Urinary bladder (tissue), 4 donors: ENCODE results near the gene MS4A4A. TPM values are rescaled to one million over a fixed set of nuclear protein-coding genes. Genes with fewer than 3 reads are reported as not detected.
"Not testable (repeated sequence)": the region's sequence is repeated elsewhere in the genome, so short reads cannot be mapped to it uniquely, and the experiment has no call there.

Experiments
- DNase-seq: peaks from one replicate; pipeline ENCODE4 v3.0.0-alpha.2; 2015; ENCODE audit errors: extremely low spot score
- H3K27ac ChIP-seq: one replicate; pipeline ENCODE4 v1.5.1; 2013; ENCODE audit warnings: low read depth, mild to moderate bottlenecking, moderate library complexity
- H3K36me3 ChIP-seq: one replicate; pipeline ENCODE4 v1.6.1; 2013; ENCODE audit warnings: mild to moderate bottlenecking, moderate library complexity; ENCODE audit not compliant: insufficient read depth
- H3K4me1 ChIP-seq: one replicate; pipeline ENCODE4 v1.6.1; 2013; ENCODE audit warnings: mild to moderate bottlenecking, moderate library complexity; ENCODE audit not compliant: insufficient read depth
- H3K4me3 ChIP-seq: one replicate; pipeline ENCODE4 v1.5.1; 2013; ENCODE audit warnings: low read depth, low read length
- WGBS: extraction: QIAGEN DNeasy Blood & Tissue Kit; methylation state at CpG from one replicate; pipeline ENCODE4 v1.1.7; 2013; 5-methylcytosine and 5-hydroxymethylcytosine counted together
- polyA plus RNA-seq: library from polyadenylated mRNA; stranded (reverse); fragments of 200-250 nt; gene quantifications from one replicate; pipeline ENCODE4 v1.2.3, GENCODE V29; 2013
- total RNA-seq: library from RNA; depleted of rRNA; stranded (reverse); fragments of >200 nt; gene quantifications from one replicate; pipeline ENCODE4 v1.2.3, GENCODE V29; 2014
- donor health status: healthy with polysubstance abuse.
- donor health status: healthy.

The MS4A4A gene
- total and polyA plus RNA-seq, 2 donors: 31.9 to 41.0 TPM

DNA sequence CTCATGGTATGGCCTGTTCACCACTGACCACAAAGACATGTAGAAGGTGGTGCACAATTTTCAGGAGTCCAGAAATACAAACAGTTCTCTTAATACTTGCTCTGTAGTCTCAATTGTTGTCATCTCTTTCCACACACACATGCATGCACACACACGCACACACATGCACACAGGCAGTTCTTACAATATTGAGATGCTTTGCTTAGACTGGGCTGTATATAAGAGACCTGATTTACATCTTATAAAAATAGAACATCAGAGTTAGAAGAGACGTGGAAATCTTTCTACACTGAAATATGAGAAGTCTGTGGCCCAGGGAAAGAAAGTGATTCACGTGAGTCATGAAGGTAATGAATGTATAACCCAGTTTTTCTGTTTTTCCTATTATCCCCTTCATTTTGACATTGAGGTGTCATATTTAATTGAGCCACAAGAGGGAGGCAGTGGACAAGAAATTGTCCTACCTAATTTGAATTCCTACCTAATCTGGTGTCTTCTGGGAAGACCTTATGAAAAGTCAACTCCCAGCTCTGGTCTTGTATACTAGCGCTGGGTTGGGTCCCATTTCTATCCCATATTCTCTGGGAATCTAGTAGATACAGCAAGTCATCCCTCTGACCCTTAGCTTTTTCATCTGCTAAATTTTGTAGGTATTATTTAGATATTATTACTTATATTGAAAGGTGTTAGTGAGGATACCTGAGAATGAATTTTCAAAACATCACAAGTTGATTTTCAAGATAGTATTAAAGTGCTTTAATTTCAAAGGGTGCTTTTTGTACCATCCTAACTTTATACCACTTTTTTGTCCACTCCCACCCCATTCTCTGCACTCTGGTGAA lies 14.9 kb upstream of the MS4A4A start:
- Histone ChIP-seq H3K4me1 (no peaks in the 10 kb centered on the region), H3K36me3 (no peaks in the 10 kb centered on the region), H3K4me3 (no peak overlapping the region), H3K27ac (no peak overlapping the region)
- WGBS: 25% methylated on average over 4 of the region's 4 CpGs
- DNase-seq: no peak

DNA sequence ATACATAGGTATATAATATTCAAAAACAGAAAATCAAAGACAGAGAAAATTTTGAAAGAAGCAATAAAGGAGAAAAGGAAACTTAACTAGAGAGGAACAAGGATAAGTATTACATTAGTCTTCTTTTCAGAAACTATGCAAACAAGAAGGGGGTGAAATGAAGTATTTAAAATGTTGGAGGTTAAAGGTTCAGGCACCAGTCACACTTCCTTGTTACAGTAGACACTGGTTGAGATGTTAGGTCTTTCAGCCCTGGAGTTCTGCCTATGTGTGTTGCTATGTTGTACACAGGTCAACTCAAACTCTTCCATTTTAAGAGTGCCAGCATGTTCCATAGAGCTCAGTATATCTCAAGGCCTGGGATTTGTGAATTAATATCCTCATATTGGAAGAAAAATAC lies 6.0 kb upstream of the MS4A4A start:
- Histone ChIP-seq H3K4me1 (no peaks in the 10 kb centered on the region), H3K4me3 (no peak overlapping the region), H3K27ac (no peak overlapping the region), H3K36me3 (no peaks in the 10 kb centered on the region)
- no peak for DNase-seq

DNA sequence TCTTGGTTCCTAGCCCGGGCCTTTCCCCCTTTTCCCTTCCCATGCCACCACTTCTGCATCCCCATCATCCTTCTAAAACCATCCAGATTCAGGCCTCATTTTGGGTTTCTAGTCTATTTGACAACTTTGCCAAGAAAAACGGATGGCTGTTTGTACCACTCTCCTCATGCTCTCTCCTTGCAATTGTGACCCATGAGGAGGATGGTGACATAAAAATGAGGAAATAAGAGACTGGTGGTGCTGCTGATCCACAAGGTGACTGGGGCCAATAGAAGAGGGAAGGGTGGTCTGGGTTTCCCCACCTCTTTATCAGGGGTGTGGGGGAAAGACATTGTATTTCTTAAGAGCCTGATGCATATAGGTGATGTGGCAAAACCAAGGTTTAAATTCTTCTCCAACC lies 1.0 kb downstream of the MS4A4A start:
- H3K4me3 ChIP-seq: no peak overlapping the region
- no peak for DNase-seq
- no peaks in the 10 kb centered on the region for H3K4me1 ChIP-seq
- H3K27ac ChIP-seq: no peak overlapping the region
- WGBS: 53% methylated on average over 2 of the region's 2 CpGs
- no peaks in the 10 kb centered on the region for H3K36me3 ChIP-seq

DNA sequence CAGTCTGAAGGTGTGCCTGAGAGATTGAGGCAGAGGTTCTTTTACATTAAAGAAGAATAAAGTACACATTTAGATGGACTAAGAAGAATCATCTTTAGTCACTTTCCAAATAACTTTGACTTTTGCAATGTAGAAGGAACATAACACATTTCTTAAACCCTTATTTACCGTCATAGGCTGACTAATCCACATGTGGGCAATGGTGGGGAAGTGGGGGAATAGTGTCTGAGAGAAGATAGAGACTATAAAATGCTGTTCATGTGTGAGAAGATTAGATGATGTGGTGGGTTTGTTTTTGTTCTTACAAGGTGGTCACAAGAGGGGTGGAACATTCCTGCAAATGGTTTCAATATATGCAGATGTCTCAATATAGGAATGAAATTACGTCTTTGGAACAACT lies 1.8 kb downstream of the MS4A4A start:
- no peak overlapping the region for H3K27ac ChIP-seq
- no peak overlapping the region for H3K4me3 ChIP-seq
- WGBS: 71% methylated on average over 2 of the region's 2 CpGs
- no peaks in the 10 kb centered on the region for H3K36me3 ChIP-seq
- DNase-seq: no peak
- no peaks in the 10 kb centered on the region for H3K4me1 ChIP-seq

DNA sequence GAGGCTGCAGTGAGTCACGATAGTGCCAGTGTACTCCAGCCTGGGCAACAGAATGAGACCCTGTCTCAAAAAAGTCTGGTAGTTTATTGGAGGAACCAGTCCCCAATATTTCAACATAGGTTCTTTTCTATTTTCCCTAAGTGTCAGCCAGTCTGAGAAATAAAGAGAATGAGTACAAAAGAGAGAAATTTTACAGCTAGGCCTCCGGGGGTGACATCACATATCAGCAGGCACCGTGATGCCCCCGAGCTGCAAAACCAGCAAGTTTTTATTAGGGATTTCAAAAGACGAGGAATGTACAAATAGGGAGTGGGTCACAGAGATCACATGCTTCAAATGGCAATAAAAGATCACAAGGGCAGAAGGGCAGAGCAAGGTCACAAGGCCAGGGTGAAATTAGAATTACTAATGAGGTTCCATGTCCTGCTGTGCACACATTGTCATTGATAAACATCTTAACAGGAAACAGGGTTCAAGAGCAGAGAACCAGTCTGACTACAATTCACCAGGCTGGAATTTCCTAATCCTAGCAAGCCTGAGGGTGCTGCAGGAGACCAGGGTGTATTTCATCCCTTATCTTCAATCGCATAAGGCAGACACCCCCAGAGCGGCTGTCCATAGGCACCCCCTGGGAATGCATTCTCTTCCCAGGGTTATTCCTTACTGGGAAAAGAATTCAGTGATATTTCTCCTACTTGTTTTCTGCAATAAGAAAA lies 5.1 kb downstream of the MS4A4A start:
- not testable (repeated sequence) for H3K27ac ChIP-seq, H3K4me1 ChIP-seq, DNase-seq, H3K4me3 ChIP-seq, H3K36me3 ChIP-seq
- 29% methylated on average over 7 of the region's 7 CpGs for WGBS

GRCh38 chr11:60288531-60288930 lies 8.1 kb downstream of the MS4A4A start:
- DNase-seq: no peak
- 96% methylated on average over 1 of the region's 1 CpG for WGBS
- no peak overlapping the region for H3K4me3 ChIP-seq

DNA sequence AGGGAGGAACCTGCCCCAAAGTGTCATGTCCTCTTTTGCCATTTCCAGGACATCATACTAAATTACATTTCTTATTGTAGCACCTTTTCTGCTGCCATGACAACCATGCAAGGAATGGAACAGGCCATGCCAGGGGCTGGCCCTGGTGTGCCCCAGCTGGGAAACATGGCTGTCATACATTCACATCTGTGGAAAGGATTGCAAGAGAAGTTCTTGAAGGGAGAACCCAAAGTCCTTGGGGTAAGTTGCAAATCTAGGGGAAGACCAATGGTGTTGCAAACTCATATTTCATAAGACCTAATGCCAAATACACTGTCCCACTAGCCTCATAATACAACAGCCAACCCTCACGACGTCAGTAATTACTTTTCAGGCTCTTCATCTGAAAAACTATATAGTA lies 11.7 kb downstream of the MS4A4A start:
- whole genome bisulfite sequencing: 83% methylated on average over 2 of the region's 2 CpGs
- H3K4me3 ChIP-seq: no peak overlapping the region
- no peaks in the 10 kb centered on the region for H3K36me3 ChIP-seq
- DNase-seq: no peak
- H3K4me1 ChIP-seq: no peaks in the 10 kb centered on the region
- H3K27ac ChIP-seq: no peak overlapping the region

More at GRCh38 chr11:60288531-60288930, 8.1 kb downstream of the MS4A4A start:
- Histone ChIP-seq H3K36me3 (no peaks in the 10 kb centered on the region), H3K4me1 (no peaks in the 10 kb centered on the region), H3K27ac (no peak overlapping the region)

DNA sequence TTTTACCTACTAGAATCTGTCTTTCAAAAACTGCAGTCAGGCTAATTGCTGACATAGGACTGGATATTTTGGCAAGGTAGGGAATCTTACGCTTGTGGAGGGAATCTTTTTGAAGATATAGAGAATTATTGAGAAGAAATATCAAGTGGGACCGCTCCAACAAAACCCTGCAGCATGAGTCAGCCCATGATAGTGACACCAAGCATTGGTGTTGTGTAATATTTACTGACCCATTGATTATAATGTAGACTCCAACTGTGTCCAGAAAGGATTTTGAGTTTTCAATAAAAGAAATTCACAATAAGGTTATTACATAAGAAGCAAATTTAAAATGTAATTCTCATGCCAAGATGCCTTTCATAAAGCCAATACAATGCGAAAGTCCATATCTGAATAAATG lies 20.7 kb downstream of the MS4A4A start:
- DNase-seq: no peak
- Histone ChIP-seq H3K36me3 (no peaks in the 10 kb centered on the region), H3K4me1 (no peaks in the 10 kb centered on the region), H3K4me3 (no peak overlapping the region), H3K27ac (no peak overlapping the region)
- WGBS: 76% methylated on average over 3 of the region's 3 CpGs

GRCh38 chr11:60301884-60302283 lies 21.4 kb downstream of the MS4A4A start:
- H3K4me3 ChIP-seq, DNase-seq, H3K4me1 ChIP-seq, H3K36me3 ChIP-seq, H3K27ac ChIP-seq: not testable (repeated sequence)
- 86% methylated on average over 6 of the region's 6 CpGs for WGBS

DNA sequence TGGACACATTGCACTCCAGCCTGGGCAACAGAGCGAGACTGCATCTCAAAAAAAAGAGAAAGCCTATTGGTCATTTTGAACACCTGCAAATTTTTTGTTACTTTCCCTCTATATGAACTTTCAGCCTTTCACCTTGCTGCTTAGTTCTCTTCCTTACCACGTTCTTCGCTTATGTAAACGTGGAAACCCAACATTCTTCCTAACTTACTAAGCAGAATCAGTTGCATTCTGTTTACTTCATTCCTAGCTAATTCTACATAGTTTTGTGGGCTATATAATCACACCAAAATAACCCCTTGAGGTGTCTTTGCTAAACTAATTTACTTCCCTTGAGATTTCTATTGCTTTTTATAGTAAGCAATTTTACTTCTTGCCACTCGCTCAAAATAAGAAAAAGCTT lies 23.2 kb downstream of the MS4A4A start:
- Histone ChIP-seq H3K36me3 (no peaks in the 10 kb centered on the region), H3K27ac (no peak overlapping the region), H3K4me1 (no peaks in the 10 kb centered on the region), H3K4me3 (no peak overlapping the region)
- DNase-seq: no peak
- WGBS: 82% methylated on average over 5 of the region's 5 CpGs

GRCh38 chr11:60305906-60306619 lies 25.6 kb downstream of the MS4A4A start:
- 81% methylated on average over 3 of the region's 3 CpGs for WGBS
- H3K4me3 ChIP-seq: no peak overlapping the region
- DNase-seq: no peak
- H3K27ac ChIP-seq: no peak overlapping the region
- no peaks in the 10 kb centered on the region for H3K36me3 ChIP-seq
- no peaks in the 10 kb centered on the region for H3K4me1 ChIP-seq

- Histone ChIP-seq H3K4me3 (no peak overlapping the region), H3K27ac (no peak overlapping the region), H3K4me1 (no peaks in the 10 kb centered on the region), H3K36me3 (no peaks in the 10 kb centered on the region)
- WGBS: 76% methylated on average over 3 of the region's 3 CpGs
- DNase-seq: no peak
Measured at GRCh38 chr11:60307507-60308195, 27.2 kb downstream of the MS4A4A start.

DNA sequence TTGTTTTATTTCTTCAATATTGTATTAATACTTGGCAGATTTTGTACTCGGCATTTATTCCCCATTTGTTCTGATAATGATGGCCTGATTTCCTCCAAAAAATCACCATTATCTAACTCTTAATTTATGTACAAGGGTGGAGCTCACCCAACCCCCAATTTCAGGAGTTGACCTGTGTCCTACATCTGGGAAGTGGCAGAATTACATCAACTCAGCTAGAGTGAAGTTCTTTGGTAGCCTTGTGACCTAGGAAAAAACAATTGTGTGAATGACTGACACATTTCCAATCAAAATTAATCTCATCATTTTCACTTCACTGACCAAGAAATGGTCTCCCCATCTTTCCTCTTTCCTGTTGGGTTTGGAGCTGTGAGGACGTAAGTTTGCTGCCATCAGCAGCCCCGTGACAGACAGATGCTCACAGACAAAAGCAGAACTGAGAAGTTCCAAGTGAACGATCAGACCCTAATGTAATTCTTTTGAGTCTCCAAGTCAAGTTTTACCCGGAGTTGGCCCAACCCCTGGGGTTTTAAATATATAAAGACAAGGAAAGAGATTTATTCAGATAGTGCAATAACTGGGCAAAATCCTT lies 30.0 kb downstream of the MS4A4A start:
- 58% methylated on average over 5 of the region's 5 CpGs for WGBS
- Histone ChIP-seq H3K4me3 (no peak overlapping the region), H3K27ac (no peak overlapping the region), H3K4me1 (no peaks in the 10 kb centered on the region), H3K36me3 (no peaks in the 10 kb centered on the region)
- no peak for DNase-seq
